ENCODE data around the gene LPCAT3.

Gene LPCAT3

GRCh38 chr12:6937481-6938352, 80.6 kb downstream of the LPCAT3 start:
- no peak for DNase-seq (ENCODE audit: low read depth)

GRCh38 chr12:6936636-6937480, 81.4 kb downstream of the LPCAT3 start:
- no peak for DNase-seq (ENCODE audit: low read depth)

GRCh38 chr12:6936194-6936635, 82.1 kb downstream of the LPCAT3 start:
- DNase-seq (ENCODE audit: low read depth): no peak

GRCh38 chr12:6935371-6936193, 82.7 kb downstream of the LPCAT3 start:
- DNase-seq (ENCODE audit: low read depth): no peak

- no peak for DNase-seq (ENCODE audit: low read depth)
Measured at GRCh38 chr12:6934110-6934509, 84.2 kb downstream of the LPCAT3 start.

GRCh38 chr12:6932766-6933165, 85.5 kb downstream of the LPCAT3 start:
- no peak for DNase-seq (ENCODE audit: low read depth)

- no peak for DNase-seq (ENCODE audit: low read depth)
Measured at GRCh38 chr12:6929466-6930452, 88.5 kb downstream of the LPCAT3 start.

- no peak for DNase-seq (ENCODE audit: low read depth)
Measured at GRCh38 chr12:6928703-6929407, 89.4 kb downstream of the LPCAT3 start.

- DNase-seq (ENCODE audit: low read depth): no peak
Measured at GRCh38 chr12:6928022-6928702, 90.1 kb downstream of the LPCAT3 start.

GRCh38 chr12:6927379-6928021, 90.8 kb downstream of the LPCAT3 start, which contains the start of gene ATN1:
TSS of gene ATN1 (plus strand) at chr12:6927959. CDS start at chr12:6934002, 6,043 bp downstream.
- DNase-seq (ENCODE audit: low read depth): no peak
